Activated CD8-positive, alpha-beta memory T cell treated with anti-CD3 and anti-CD28 coated beads, Interleukin-2, amount 50 U/mL, for 24 hours (primary cell): ENCODE measurements around the gene HDGFL2.
"Not testable (repeated sequence)": the region's sequence is repeated elsewhere in the genome, so short reads cannot be mapped to it uniquely, and the experiment has no call there.

Experiments
- DNase-seq: peaks from one replicate; pipeline ENCODE4 v3.0.0-alpha.2; 2020; ENCODE audit errors: extremely low read depth

Gene HDGFL2

DNA sequence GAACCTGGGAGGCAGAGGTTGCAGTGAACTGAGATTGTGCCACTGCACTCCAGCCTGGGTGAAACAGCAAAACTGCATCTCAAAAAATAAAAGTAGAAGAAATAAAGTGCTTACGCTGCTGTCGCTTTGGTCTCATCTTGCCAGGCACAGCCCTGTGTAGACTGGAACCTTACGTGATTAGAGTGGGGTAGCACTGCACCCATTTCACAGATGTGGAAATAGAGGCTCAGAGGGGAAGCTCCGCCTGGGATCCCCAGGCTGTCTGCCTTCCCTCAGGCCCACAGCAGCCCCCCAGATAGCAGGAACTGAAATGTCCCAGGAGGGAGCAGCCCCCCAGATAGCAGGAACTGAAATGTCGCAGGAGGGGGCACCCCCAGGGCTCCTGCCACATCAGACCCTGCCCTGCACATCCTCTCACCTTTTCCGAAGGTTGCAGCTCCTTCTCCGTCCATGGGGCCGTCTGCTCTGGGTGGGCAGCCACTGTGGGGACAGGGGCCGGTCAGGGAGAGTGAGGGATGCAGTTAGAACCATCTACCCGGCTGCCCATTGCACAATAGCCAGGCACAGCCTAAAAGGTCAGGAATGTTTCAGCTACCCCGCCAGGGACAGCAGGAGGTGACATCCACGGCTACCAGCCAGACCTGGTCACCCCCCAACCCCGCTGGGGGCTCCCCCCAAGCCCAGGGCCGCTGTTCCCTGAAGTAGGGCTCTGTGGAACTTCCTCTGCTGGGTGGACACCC, 44.3 kb downstream of the HDGFL2 start:
- DNase-seq = no peak

DNA sequence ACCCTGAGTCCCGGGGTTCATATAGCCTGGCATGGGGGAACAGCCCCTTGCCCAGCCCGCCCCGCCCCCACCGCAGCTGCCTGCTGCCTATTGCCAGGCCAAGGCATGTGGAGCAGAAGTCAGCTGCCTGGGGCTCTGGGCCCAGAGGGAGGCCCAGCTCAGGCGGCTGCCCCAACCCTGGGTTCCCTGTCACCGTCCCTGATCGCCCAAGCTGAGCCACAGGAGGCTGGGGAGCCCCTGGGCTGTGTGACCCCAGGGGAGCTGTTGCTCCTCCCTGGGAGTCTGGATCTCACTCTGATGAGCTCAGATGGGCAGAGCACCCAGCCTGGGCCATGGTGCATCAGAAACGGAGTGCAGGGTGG, 44.8 kb downstream of the HDGFL2 start:
- no peak for DNase-seq

- no peak for DNase-seq
These were observed 45.5 kb downstream of the HDGFL2 start for GRCh38 chr19:4517451-4518057.

DNA sequence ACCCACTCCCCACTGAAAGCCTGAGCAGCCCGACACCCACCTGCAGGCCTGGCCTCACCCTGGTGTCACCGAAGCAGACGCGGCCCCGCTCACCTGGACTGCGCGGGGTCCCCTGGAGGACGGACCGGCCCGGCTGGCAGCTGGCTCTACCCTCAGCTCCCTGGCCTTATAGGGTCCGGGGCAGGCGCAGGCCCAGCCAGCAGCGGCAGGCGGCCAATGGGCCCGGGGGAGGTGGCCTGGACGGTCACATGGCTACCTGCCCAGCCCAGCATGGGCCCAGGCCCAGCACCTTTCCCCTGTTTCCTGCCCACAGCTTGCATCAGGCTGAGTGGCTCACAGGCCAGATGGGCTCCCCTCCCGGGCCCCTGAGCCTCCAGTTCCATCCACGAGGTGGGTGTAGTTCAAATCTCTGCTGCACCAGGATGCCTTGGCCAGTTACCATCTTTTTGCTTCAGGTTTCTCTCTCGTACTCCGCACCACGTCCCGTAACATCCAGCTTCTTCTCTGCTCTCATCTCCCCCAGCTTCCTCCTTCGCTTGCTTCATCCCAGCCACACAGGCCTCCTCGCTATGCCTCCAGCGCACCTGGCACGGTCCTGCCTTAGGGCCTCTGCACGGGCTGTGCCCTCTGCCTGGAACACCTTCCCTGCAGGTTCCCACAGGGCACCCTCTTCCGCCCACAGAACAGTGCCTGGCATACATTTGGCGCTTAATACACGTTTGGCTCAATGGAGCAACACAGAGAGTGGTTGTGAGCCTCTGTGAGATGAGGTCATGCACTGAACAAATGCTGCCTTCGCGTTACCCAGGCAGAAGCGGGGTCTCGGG, 46.5 kb downstream of the HDGFL2 start, which contains the start of gene PLIN4:
Gene PLIN4 (minus strand): TSS at position 142 of the 827 bp plus-strand sequence. CDS start 214 bp downstream, outside the sequence.
- DNase-seq = no peak

- DNase-seq = no peak
These were observed 47.0 kb downstream of the HDGFL2 start for GRCh38 chr19:4519172-4519496.

DNA sequence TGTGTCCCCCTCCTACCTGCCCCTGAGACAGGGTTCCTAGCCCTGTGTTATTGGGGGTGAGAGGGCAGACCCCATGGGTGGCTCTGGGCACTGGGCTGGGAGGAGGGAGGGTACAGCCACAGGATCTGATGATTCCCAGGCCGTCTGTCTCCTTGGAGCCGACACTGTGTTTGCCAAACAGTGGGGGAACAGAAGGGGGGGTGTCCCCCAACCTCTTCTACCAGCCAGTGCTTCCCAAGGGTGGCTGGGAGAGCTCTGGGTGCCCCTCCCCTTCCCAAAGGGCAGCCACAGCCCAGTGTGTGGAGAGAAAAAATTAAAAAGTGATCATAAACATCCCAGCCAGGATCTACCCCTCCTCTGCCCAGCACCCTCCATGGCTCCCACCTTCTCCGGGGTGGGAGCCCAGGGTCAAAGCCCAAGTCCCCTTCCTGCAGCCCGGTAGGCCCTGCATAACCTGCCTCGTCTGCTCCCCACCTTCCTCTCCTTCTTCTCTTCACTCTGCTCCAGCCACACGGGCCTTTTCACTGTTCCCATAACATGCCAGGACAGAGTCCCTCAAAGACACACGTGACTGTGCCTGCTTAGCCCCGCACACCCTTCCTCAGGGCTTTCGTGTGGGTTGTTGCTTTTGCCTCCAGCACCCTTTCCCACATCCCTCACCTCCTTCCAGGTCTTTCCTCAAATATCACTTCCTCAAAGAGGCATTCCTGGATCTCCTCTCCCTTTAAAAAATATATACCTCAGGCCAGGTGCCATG, 47.6 kb downstream of the HDGFL2 start:
- DNase-seq = no peak

GRCh38 chr19:4521170-4521887, 49.2 kb downstream of the HDGFL2 start:
- no peak for DNase-seq

GRCh38 chr19:4521888-4522242, 49.8 kb downstream of the HDGFL2 start:
- no peak for DNase-seq

DNA sequence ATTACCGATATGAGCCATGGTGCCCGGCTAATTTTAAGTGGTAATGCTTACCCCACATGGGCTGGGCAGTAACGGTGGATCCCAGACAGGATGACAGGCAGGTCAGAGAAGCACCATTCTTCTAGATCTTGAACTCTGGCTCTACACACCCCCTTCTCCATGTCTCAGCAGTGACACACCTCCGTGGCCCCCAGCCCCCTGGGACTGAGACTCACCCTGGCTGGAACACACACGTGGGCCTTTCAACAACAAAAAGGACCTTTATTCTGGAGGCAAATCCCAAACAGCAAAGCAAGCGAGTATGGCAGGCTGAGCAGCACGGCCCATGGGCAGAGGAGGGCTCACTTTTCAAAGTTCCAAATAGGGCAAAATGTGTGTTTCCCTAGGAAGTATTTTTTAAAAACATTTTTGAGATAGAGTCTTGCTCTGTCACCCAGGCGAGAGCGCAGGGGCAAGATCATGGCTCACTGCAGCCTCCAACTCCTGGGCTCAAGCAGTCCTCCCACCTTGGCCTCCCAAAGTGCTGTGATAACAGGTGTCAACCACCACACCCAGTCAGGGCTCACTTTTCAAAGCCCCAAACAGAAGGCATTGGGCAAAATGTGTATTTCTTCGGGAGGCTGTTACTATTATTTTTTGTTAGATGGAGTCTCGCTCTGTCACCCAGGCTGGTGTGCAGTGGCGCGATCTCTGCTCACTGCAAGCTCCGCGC, 50.4 kb downstream of the HDGFL2 start:
- no peak for DNase-seq

- DNase-seq = no peak
These were observed 51.4 kb downstream of the HDGFL2 start for GRCh38 chr19:4523306-4524110.

GRCh38 chr19:4524808-4525562, 52.9 kb downstream of the HDGFL2 start:
- peak; percentile 39 for DNase-seq

- no peak for DNase-seq
These were observed 53.5 kb downstream of the HDGFL2 start for GRCh38 chr19:4525563-4526002.

GRCh38 chr19:4527377-4527776, 55.3 kb downstream of the HDGFL2 start:
- not testable (repeated sequence) for DNase-seq

- DNase-seq = no peak
These were observed 56.7 kb downstream of the HDGFL2 start for GRCh38 chr19:4528843-4529242.

- DNase-seq = no peak
These were observed 57.9 kb downstream of the HDGFL2 start for GRCh38 chr19:4529924-4530522.

GRCh38 chr19:4531562-4532165, 59.6 kb downstream of the HDGFL2 start:
- DNase-seq = no peak

DNA sequence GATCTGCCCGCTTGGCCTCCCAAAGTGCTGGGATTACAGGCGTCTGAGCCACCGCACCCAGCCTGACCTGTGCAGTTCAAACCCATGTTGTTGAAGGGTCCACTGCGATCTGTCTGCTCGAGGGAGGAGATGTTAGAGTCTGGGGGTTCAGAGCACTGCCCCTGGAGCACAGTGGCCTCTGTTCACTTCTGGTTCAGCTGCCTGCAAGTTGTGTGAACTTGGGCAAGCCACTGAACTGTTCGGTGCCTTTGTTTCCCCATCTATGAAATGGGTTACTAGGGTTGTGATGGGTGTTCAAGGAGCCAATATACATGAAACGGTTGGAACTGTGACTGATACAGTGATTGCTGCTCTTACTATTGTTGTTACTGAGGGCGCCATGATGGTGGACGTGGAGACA, 61.2 kb downstream of the HDGFL2 start:
- DNase-seq = no peak

DNA sequence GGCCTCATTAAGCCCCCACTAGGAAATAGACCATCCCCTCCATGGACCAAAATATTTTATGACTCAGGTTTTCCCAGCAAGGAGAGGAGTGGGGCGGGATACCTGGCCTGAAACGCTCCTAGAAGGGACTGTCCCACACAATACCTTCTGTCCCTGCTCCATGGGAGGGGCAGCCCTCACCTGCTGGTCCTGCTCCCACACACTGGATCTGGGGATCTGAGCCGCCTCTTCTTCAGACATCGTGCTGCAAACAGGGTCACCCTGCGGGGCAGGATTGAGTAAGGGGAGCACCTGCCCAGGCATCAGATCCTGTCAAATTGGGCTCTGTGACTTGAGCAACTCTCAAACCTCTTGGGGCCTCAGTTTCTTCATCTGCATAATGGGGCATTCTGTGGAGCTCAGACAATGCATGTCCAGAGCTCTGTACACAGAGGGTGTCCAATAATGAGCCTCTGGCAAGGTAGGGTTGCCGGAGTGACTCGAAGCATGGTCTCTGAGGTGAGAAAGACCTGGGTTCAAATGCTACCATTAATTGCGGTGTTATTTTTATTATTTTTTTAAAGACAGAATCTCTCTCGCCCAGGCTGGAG, 61.8 kb downstream of the HDGFL2 start:
- no peak for DNase-seq
